Measurements from ENCODE around the gene AQP12A. TPM values are rescaled to one million over a fixed set of nuclear protein-coding genes. Genes with fewer than 3 reads are reported as not detected.

Gene AQP12A
- total RNA-seq, 1 donor from 2014 or later: not detected

DNA sequence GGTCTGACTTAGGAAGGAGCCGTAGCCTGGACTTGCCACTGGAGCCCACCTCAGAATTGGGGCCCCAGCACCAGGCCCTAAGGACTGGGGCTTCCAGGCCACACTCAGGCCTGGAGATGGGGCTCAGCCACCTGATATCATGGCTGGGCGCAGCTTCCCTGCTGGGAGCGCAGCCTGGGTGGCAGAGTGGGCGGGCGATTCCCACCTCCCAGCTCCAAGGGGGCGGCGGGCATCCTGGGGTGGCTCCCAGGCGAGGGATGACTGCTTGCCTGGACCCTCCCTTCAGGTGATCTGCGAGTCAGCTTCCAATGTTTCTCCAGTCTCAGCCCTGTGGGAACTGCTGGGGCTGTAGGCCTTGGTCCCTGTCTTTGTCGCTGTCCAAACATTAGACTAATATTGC lies 46.3 kb upstream of the AQP12A start:
- DNase-seq (ENCODE audit: low spot score): no peak

DNA sequence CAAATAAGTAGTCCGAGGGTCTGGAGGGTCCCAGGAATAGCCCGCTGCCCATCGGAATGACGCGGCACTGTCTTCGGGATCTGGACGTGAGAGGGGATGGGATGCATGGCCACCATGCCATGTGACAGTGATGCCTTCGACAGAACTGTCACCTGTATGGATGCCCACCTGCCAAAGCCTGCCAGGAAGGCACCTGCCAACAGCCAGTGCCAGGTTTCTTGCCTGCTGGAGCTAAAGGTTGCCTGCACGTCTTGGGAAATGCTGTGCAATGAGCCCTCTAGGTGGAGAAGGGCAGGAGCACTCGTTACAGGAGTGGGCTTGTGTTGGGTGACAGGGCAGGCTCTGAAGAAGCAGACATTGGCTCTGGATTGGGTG lies 45.9 kb upstream of the AQP12A start:
- H3K4me2 ChIP-seq: no peak overlapping the region
- no peak overlapping the region for H2AFZ ChIP-seq (replicated peaks)
- H3K9me3 ChIP-seq (ENCODE audit: low read depth): no peaks in the 10 kb centered on the region
- Mint-ChIP-seq H3K4me3 (peak overlapping the region; percentile 38), H3K27ac (no peak overlapping the region), H3K36me3 (no peaks in the 10 kb centered on the region), H3K27me3 (ENCODE audit: insufficient read depth, low read depth) (peaks cover 8% of the 10 kb centered on the region), H3K4me1 (peaks cover 29% of the 10 kb centered on the region), H3K9me3 (peaks cover 6% of the 10 kb centered on the region)
- no peak overlapping the region for H3K4me3 ChIP-seq
- no peak overlapping the region for H3K9ac ChIP-seq
- no peaks in the 10 kb centered on the region for H4K20me1 ChIP-seq (ENCODE audit: low read depth)
- H3K27me3 ChIP-seq: peaks cover 10% of the 10 kb centered on the region
- H3K79me2 ChIP-seq (ENCODE audit: low read depth): no peaks in the 10 kb centered on the region
- H3K36me3 ChIP-seq: no peaks in the 10 kb centered on the region
- H3F3A ChIP-seq (ENCODE audit: low read depth): no peaks in the 10 kb centered on the region
- H3K4me1 ChIP-seq: peaks cover 21% of the 10 kb centered on the region
- no peak for DNase-seq (ENCODE audit: low spot score)
- H3K27ac ChIP-seq: no peak overlapping the region
- TF ChIP-seq, protein P1, sequence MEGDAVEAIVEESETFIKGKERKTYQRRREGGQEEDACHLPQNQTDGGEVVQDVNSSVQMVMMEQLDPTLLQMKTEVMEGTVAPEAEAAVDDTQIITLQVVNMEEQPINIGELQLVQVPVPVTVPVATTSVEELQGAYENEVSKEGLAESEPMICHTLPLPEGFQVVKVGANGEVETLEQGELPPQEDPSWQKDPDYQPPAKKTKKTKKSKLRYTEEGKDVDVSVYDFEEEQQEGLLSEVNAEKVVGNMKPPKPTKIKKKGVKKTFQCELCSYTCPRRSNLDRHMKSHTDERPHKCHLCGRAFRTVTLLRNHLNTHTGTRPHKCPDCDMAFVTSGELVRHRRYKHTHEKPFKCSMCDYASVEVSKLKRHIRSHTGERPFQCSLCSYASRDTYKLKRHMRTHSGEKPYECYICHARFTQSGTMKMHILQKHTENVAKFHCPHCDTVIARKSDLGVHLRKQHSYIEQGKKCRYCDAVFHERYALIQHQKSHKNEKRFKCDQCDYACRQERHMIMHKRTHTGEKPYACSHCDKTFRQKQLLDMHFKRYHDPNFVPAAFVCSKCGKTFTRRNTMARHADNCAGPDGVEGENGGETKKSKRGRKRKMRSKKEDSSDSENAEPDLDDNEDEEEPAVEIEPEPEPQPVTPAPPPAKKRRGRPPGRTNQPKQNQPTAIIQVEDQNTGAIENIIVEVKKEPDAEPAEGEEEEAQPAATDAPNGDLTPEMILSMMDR (IDR thresholded peaks at IDR 0.05): no peak
- TF ChIP-seq EZH2phosphoT487 (IDR thresholded peaks at IDR 0.05): no peak
- no peak for TF ChIP-seq EZH2 (IDR thresholded peaks at IDR 0.05)

More for the DNA sequence above, 46.3 kb upstream of the AQP12A start:
- H3K27me3 ChIP-seq: peaks cover 15% of the 10 kb centered on the region
- peaks cover 7% of the 10 kb centered on the region for H3K27me3 Mint-ChIP-seq (ENCODE audit: insufficient read depth, low read depth)
- TF ChIP-seq EZH2 (IDR thresholded peaks at IDR 0.05) (no peak), EZH2phosphoT487 (IDR thresholded peaks at IDR 0.05) (no peak)
- TF ChIP-seq, protein P1 (IDR thresholded peaks at IDR 0.05): no peak
- peaks cover 6% of the 10 kb centered on the region for H3K9me3 Mint-ChIP-seq
- H4K20me1 ChIP-seq (ENCODE audit: low read depth): no peaks in the 10 kb centered on the region
- H3F3A ChIP-seq (ENCODE audit: low read depth): no peaks in the 10 kb centered on the region
- peaks cover 21% of the 10 kb centered on the region for H3K4me1 ChIP-seq
- H3K9me3 ChIP-seq (ENCODE audit: low read depth): no peaks in the 10 kb centered on the region
- no peak overlapping the region for H2AFZ ChIP-seq (replicated peaks)
- no peak overlapping the region for H3K9ac ChIP-seq
- H3K36me3 Mint-ChIP-seq: no peaks in the 10 kb centered on the region
- no peaks in the 10 kb centered on the region for H3K79me2 ChIP-seq (ENCODE audit: low read depth)
- H3K27ac ChIP-seq: no peak overlapping the region
- H3K4me2 ChIP-seq: no peak overlapping the region
- H3K4me3 Mint-ChIP-seq: peak overlapping the region; percentile 38
- H3K4me3 ChIP-seq: no peak overlapping the region
- H3K4me1 Mint-ChIP-seq: peaks cover 29% of the 10 kb centered on the region
- no peak overlapping the region for H3K27ac Mint-ChIP-seq
- H3K36me3 ChIP-seq: no peaks in the 10 kb centered on the region

DNA sequence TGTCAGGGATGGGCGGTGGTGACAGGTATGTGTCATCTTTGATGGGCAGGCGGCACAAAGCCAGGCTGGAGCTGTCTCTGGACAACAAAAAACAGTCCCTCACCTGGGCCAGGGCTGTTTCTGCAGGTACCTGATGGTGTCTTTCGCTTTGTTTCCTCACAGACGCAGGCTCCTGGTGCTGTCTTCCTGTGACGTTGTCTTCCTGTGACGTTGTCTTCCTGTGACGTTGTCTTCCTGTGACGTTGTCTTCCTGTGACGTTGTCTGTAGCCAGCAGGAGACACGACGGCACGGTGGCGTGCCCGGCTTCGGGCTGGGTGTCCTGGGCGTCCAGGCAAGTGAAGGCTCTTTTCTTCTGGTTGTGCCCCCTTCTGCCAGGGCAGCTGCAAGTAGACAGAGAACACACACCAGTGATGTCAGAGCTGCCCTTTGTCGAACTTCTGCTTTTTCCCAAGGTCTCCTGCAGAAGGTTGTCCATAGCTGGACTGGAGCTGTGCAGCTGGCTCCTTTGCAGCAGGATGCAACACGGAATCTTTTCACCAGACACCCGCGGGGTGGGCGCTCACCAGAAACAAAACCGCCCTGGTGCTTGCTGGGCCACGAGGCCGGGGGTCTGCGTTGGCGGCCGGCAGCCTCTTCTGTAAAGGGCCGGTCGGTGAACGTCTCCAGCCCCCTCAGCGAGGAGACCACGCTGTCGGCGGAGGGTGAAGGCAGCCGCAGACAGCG lies 45.3 kb upstream of the AQP12A start:
- H3K27ac Mint-ChIP-seq: no peak overlapping the region
- peaks cover 11% of the 10 kb centered on the region for H3K27me3 Mint-ChIP-seq (ENCODE audit: insufficient read depth, low read depth)
- DNase-seq (ENCODE audit: low spot score): no peak
- Histone ChIP-seq H3K36me3 (no peaks in the 10 kb centered on the region), H3K4me3 (no peak overlapping the region), H3K4me1 (peaks cover 21% of the 10 kb centered on the region), H3K79me2 (ENCODE audit: low read depth) (no peaks in the 10 kb centered on the region), H4K20me1 (ENCODE audit: low read depth) (no peaks in the 10 kb centered on the region), H3K9me3 (ENCODE audit: low read depth) (no peaks in the 10 kb centered on the region), H3K9ac (no peak overlapping the region), H3K4me2 (no peak overlapping the region), H2AFZ (replicated peaks) (no peak overlapping the region), H3K27ac (no peak overlapping the region), H3F3A (ENCODE audit: low read depth) (no peaks in the 10 kb centered on the region), H3K27me3 (peaks cover 8% of the 10 kb centered on the region)
- no peak for TF ChIP-seq EZH2phosphoT487 (IDR thresholded peaks at IDR 0.05)
- no peak for TF ChIP-seq EZH2 (IDR thresholded peaks at IDR 0.05)
- TF ChIP-seq, protein P1 (IDR thresholded peaks at IDR 0.05): no peak
- H3K4me3 Mint-ChIP-seq: no peak overlapping the region
- peaks cover 6% of the 10 kb centered on the region for H3K9me3 Mint-ChIP-seq
- H3K4me1 Mint-ChIP-seq: peaks cover 29% of the 10 kb centered on the region
- no peaks in the 10 kb centered on the region for H3K36me3 Mint-ChIP-seq
